ENCODE data around the gene EEF1AKMT3.

EEF1AKMT3 gene

GRCh38 chr12:57772429-57773322 lies at the start of gene EEF1AKMT3:
Gene EEF1AKMT3 (plus strand): TSS chr12:57772614. CDS start chr12:57772725, 111 bp downstream.
- peak in 1 of 2 donors; percentile 41 for DNase-seq

DNA sequence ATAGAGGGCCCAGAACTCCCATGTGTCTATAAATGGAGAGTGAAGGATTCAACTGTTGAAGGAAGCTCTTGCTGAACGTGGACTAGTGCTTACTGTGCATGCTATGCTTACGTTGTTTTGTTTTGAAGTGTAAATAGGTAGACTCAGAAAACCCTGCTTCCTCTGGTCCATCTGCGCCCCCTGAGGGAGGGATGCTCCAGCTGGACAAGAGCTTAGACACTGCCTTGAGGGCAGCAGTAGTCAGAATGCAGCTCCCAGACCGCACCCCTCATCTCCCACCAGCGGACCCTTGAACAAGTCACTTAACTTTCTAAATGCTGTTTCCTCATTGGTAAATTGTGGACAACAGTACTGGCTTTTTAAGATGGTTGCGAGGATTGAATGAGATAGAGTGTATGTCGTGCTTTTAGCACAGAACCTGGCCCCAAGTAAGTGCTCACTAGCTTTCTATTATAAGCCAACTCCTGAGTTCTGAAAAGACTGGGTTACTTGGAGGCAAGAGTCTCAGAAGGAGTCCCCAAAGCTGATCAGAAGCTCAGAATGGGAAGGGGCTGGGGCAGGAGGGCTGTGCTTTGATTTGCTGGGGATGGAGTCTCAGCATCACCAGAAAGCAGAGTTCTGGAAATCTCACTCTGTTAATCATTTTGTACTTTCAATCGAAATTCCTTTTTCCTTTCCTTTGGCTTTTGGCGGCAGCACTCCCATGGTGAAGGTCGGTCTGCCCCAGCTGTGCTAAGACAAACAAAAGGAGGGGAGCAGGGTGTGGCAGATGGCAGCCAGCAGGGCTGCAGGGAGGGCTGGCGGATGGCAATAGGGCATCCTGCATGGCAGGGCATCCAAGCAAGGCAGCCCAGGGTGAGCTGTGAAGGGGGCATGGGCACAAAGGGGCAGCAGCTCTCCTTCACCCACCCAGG lies 49.4 kb upstream of the EEF1AKMT3 start:
- no peak for DNase-seq

DNA sequence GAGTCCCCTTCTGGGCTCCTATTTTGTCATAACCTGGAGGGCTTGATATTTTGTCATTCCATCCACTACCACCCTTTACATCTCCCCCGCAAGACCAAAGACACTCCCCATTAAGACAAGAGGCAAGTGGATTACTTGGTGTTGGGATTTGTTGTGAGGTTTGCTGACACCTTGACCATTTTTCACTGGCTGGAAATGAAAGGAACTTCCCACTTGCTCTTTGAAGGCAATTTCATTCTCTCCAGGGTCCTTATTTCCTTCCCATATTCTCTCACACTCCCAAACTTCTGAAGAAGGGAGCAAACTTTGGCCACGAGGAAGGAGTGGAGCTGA lies 48.8 kb upstream of the EEF1AKMT3 start:
- no peak for DNase-seq

GRCh38 chr12:57724003-57724935 lies 48.1 kb upstream of the EEF1AKMT3 start:
- DNase-seq, result no peak

DNA sequence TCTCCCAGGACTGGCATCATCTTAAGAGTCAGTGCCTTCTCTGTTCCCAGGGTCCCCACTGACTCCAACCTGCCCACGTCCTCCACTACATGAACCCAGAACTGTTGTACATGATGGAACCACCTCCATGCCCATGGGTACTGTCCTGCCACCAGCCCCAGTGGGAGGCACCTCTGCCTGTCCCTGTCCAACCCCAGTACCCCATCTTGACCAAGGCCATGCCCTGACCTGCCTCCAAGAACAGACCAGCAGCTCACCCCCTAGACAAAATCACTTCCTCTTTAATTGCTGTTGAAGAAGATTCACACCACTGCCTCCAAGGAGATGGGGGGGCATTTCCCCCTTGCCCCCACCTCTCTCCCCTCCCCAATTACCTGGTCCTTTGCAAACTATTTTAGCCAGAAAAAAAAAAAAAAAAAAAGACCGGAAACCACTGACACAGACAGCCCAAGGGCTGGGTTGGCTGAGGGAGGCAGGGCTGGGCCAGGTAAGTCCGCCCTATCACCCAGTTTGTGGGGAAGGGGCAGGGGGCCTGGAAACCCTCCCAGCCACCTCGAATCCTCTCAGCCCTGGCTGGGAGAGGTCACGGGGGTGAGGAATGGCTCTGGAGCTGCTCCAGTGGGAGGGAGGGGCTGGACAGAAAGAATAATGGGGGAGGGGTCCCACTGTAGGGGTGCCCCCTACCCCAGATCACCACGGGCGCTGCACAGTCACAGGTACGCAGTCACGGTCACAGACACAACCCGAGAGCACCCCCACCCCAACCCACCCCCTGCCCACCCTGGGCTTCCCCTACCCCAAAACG lies 47.3 kb upstream of the EEF1AKMT3 start:
- DNase-seq, result no peak

GRCh38 chr12:57725851-57726150 lies 46.6 kb upstream of the EEF1AKMT3 start:
- DNase-seq, result no peak

DNA sequence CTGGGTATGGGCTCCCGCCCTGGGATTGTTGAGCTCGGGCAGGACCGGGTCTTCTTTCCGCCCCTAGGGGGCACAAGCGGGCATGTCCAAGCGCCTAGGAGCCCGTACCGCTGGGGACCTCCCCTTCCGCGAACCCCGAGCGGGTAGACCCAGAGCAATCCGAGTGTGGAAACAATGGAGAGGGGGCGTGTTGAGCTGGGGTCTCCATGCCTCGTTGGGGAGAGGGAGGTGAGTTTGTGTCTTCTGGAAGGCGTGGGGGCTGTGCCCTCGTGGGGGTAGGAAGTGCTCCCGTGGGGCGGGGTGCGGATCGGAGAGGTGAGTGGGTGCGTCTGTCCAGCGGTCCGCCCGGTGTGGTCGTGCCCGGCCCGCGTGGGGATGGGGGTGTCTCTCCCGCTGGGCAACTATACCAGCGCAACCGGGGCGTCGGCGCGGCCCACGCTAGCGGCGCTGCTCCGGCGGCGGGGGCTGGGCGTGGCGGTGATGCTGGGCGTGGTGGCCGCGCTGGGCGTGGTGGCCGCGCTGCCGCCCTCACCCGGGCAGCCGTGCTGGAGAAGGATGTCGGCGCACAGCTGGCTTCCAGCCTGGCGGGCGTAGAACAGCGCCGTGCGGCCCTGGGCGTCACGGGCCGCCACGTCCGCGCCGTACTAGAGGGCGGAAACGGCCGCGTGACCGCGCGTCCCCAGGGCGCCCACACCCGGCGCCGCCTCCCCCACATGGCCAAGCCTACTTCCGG lies 46.1 kb upstream of the EEF1AKMT3 start:
- peak in 1 of 2 donors; percentile 43 for DNase-seq

- DNase-seq, result no peak
These were observed 45.3 kb upstream of the EEF1AKMT3 start for GRCh38 chr12:57726884-57727757.

- no peak for DNase-seq
These were observed 44.5 kb upstream of the EEF1AKMT3 start for GRCh38 chr12:57727758-57728395.

DNA sequence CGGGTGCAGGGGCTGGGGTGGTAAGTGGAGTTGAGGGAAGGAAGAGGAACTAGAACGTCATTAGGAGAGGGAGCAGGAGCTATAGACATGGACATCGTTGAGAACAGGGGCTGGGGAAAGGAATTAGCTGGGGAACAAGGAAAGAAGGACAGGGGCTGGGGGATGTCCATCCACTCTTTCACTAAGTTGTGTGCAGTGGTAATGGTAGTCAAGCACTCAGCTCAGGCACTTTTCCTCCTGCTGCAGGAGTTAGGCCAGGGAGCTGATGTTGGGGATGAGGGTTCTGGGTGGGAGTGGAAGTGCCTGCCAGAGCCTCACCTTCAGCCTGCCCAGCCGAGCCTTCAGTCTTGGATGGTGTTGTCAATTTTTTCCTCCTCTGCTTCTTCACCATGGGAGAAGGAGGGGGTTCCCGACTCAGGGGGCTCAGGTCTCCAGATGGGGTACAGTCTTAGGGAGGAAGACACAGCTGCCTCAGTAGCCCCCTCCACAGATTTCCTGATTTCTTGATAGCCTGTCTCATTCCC lies 43.0 kb upstream of the EEF1AKMT3 start:
- DNase-seq, result no peak

DNA sequence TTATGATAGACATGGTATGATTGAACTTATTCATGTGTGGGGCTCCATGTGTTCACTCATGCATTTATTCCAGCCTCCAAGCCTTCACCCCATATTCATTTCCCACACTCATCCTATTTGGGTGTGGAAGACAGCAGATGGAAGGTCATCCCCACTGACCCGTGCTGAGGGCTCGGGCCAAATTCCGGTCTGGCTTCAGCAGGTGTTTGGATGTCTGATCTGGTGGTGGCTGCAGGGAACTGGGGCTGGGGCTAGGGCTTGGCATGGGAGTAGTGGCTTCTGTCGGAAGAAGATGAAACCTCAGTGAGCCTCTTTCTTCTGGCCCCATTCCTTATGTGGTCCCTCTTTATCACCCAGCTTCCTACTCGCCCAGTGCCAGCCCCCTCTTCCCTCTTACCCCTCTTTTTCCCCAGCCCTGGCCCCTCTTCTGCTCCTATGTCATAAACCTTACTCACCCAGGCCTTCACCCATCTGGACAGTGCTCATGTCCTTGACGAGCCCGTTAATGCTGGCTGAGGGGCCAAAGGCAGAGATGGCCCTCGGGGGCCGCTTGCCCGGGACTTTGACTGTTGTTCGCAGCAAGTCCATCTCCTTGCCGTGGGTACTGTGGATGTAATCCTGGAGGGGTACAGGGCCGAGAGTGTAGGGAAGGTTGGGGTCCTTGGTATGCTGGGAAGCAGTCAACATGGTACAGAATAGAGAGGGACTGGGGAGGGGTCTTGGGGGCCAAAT lies 41.9 kb upstream of the EEF1AKMT3 start:
- DNase-seq, result no peak

DNA sequence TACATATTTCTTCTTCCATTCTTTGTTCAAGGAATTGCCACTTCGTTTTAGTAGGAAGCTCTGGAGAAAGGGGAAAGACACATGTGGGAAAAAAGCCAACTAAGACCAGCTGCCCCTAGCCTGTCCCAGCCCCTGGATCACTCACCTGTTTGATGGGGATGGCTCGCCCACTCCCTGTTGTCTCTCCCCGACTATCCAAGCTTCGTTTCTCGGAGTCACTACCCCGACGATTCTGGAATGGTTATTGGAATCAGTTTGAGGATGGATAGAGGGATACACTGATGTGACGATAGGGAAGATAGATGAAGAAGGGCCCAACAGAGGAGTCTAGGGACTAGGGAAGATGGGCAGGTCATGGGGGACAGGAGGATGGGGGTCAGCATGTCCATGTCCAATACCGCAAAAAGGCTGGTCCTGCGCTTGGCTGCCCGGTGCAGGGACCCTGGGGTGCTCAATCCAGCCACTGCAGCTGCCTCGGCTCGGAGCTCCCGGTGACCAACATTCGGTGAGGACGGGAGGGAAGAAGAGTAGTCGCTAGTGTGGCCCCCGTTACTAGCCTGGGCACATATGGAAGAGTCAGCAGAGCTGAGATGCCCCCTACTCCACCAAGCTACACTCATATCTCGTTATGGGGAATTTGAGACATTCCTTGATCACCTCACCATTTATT lies 40.9 kb upstream of the EEF1AKMT3 start:
- DNase-seq, result no peak

DNA sequence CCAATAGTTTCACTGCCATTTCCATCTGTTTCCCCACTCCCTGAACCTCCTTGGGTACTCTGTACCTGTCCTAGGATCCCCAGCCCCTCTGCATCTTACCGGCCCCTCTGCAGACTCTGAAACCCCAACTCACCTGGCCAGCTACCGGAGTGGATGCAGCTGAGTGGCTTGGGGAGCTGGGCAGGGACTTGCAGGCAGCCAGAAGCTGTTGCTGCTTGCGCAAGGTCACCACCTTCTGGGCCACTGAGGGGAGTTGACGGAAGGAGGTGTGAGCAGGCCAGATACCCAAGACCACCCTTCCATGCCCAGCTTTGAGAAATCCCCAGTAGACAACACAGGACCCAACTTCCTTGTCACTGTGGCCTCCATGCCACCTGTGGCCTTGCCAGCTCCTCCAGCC lies 40.1 kb upstream of the EEF1AKMT3 start:
- no peak for DNase-seq

GRCh38 chr12:57732726-57733593 lies 39.5 kb upstream of the EEF1AKMT3 start:
- no peak for DNase-seq

DNA sequence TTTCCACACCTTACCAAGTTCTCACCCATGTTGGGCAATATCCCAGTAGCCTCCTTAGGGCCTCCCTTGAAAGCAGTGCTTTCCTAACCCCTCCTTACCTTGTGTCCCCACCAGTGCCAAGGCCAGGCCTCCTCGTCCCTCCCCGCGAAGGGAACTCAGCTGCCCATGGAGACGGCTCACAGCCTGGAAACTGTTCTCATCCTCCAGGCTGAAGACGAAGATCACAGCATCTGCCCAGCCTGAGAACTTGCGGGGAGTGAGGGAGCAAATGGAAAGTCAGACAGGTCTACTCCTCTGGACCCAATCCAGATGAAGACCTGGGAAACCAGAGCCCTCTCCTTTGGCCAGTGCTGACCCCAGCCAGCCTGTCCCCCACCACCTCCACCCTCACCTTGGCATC lies 38.5 kb upstream of the EEF1AKMT3 start:
- DNase-seq, result no peak

DNA sequence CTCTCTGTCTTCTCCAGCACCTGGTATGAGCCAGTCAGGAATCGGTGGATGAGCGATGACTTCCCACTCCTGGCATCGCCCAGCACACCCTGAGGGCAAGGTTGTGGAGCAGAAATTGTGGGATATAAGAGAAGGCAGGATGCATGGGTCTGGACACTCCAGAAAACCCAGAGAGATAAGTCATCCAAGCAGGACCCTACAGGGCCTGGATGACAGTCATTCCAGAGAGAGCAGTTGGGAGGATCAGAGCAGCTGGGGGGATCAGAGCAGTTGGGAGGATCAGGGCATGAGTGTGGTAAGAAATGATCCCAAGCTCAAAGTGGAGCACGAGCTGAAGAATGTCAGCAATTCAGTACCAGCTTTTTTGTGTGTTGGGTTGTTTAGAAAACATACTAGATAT lies 37.8 kb upstream of the EEF1AKMT3 start:
- DNase-seq, result no peak

DNA sequence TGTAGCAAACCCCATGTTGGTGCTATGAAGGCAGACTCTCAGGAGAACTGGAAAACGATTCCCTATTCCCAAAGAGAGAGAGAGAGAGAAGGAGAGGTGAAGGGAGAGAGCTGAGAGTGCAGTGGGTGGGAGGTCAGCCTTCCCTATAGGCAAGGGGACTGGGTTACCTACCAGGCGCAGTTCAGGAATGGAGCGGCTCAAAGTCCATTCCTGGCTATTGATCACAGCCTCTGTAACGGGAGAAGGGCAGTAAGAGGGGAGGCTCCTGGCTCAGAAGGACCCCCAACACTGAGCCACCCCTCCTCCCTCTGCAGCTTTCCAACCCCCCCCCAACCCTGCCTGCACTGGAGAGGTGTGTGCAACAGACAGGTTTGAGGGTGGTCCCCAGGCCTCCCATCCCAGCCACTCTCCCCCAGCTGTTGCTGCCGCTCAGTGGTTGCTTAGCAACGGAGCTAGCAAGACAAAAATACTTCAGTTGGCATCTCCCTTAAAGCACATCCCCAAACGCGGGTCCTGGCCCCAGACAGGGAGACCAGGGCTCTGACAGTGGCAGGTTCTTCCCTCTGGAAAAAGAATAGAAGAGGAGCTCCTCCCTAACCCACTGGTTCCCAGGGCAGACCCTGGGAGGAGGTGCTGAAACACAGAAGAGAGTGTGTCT lies 37.1 kb upstream of the EEF1AKMT3 start:
- no peak for DNase-seq
